Gastroesophageal sphincter (tissue), 4 donors: ENCODE results near the gene CBX1. TPM values are rescaled to one million over a fixed set of nuclear protein-coding genes. Genes with fewer than 3 reads are reported as not detected.

Experiments
- ATAC-seq: fragments of 150-250 bp; one replicate; pipeline ENCODE4 v1.9.1; 2016; ENCODE audit warnings: mild to moderate bottlenecking, moderate library complexity
- H3K27ac ChIP-seq, 4 donors: fragments of 200-600 bp; sonication (generic) in 3 of 4; 1 replicate in 3 of 4; 2 replicates in 1 of 4; pipeline ENCODE4 v1.5.1; 2016 to 2019
- H3K27me3 ChIP-seq: fragments of 200-600 bp; sonication (generic); one replicate; pipeline ENCODE4 v1.5.1; 2019
- H3K36me3 ChIP-seq, 2 donors: fragments of 200-600 bp; sonication (generic); one replicate each; pipeline ENCODE4 v1.5.1; 2019; ENCODE audit warnings: control low read depth in 1 of 2
- H3K4me1 ChIP-seq, 3 donors: fragments of 200-600 bp; sonication (generic); 1 replicate in 2 of 3; 2 replicates in 1 of 3; pipeline ENCODE4 v1.5.1; 2016 to 2019; ENCODE audit warnings: control low read depth in 2 of 3
- H3K4me3 ChIP-seq, 2 donors: fragments of 200-600 bp; sonication (generic); one replicate each; pipeline ENCODE4 v1.5.1; 2019; ENCODE audit warnings: mild to moderate bottlenecking in 1 of 2, moderate library complexity in 1 of 2
- H3K9me3 ChIP-seq, 3 donors: fragments of 200-600 bp; sonication (generic); one replicate each; pipeline ENCODE4 v1.5.1; 2017 to 2019; ENCODE audit warnings: control low read depth in 2 of 3
- EP300 ChIP-seq: sonication (generic); formaldehyde crosslinking; IDR thresholded peaks from one replicate; pipeline ENCODE4 v1.6.1; 2017; ENCODE audit warnings: antibody characterized with exemption, mild to moderate bottlenecking
- POLR2A ChIP-seq, 2 donors: fragments of 450-650 bp; IDR thresholded peaks; one replicate each; pipeline ENCODE4 v1.6.1; 2017; ENCODE audit warnings: antibody characterized with exemption in 2 of 2, mild to moderate bottlenecking in 2 of 2, moderate library complexity in 1 of 2
- POLR2AphosphoS5 ChIP-seq: sonication (generic); formaldehyde crosslinking; IDR thresholded peaks from one replicate; pipeline ENCODE4 v1.6.1; 2017; ENCODE audit warnings: antibody characterized with exemption
- WGBS, 2 donors: methylation state at CpG; one replicate each; pipeline ENCODE4 v1.1.5; 2018; ENCODE audit warnings: low coverage in 1 of 2; 5-methylcytosine and 5-hydroxymethylcytosine counted together
- total RNA-seq, 4 donors: library from RNA; depleted of rRNA; stranded (reverse); fragments of >200 nt; gene quantifications; one replicate each; pipeline ENCODE4 v1.1.0, GENCODE V29; 2016
- TF ChIP-seq, protein P1 (sequence below), 4 experiments: fragments of 200-600 bp in 2 of 4; fragments of 450-650 bp in 2 of 4; sonication (generic) in 1 of 4; IDR thresholded peaks; one replicate each; pipeline ENCODE4 v1.5.1; 2017 to 2019; ENCODE audit warnings: antibody characterized with exemption in 4 of 4, mild to moderate bottlenecking in 2 of 4, moderate library complexity in 2 of 4

The CBX1 gene
- total RNA-seq, 4 donors from 2014 or later: 46.0 to 59.3 (median 55.0) TPM

DNA sequence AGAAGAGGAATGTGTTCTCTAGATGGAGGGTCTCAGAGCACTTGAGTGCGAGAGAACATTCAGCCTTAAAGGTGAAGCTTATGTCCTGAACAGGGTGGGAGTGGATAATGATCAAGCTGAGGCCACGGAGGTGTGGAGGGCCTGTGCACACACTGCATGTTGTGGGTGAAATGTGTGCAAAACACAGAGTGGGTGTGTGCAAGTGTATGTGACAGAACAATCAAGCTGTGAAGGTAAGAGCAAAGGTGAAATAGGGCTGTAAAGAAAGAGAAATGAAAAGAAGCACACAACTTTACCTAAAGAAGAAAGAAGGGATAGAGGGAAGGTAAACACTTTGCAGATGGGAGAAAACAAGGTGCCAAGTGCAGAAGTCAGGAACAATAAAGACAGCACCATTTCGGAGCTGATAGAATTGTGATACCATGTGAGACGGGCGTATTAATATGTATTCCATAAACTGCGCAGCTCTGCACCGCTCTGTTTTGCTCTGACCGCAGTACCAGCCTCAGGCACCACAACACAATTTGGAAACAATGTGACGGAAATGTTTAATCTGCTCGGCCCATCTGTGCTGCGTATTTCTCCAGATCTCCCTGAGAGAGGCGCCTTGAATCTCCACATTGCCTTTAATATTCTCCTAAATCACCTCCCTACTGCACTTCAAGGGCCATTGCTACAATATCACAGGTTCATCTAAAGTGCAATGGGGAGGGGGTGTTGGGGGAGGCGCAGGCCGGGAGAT lies 46.9 kb upstream of the CBX1 start:
- H3K36me3 ChIP-seq: no peaks in the 10 kb centered on the region
- 73 to 79% methylated on average over 10 to 14 of the region's 14 CpGs for WGBS, 2 donors
- H3K27ac ChIP-seq: no peak overlapping the region
- no peaks in the 10 kb centered on the region for H3K4me1 ChIP-seq
- TF ChIP-seq POLR2AphosphoS5 (no peak), POLR2A (IDR thresholded peaks at IDR 0.05) (no peak), EP300 (no peak)
- TF ChIP-seq, protein P1, sequence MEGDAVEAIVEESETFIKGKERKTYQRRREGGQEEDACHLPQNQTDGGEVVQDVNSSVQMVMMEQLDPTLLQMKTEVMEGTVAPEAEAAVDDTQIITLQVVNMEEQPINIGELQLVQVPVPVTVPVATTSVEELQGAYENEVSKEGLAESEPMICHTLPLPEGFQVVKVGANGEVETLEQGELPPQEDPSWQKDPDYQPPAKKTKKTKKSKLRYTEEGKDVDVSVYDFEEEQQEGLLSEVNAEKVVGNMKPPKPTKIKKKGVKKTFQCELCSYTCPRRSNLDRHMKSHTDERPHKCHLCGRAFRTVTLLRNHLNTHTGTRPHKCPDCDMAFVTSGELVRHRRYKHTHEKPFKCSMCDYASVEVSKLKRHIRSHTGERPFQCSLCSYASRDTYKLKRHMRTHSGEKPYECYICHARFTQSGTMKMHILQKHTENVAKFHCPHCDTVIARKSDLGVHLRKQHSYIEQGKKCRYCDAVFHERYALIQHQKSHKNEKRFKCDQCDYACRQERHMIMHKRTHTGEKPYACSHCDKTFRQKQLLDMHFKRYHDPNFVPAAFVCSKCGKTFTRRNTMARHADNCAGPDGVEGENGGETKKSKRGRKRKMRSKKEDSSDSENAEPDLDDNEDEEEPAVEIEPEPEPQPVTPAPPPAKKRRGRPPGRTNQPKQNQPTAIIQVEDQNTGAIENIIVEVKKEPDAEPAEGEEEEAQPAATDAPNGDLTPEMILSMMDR (IDR thresholded peaks at IDR 0.05): no peak
- H3K9me3 ChIP-seq: no peaks in the 10 kb centered on the region
- no peak for ATAC-seq
- peaks cover 97% of the 10 kb centered on the region for H3K27me3 ChIP-seq
- H3K4me3 ChIP-seq: no peak overlapping the region

DNA sequence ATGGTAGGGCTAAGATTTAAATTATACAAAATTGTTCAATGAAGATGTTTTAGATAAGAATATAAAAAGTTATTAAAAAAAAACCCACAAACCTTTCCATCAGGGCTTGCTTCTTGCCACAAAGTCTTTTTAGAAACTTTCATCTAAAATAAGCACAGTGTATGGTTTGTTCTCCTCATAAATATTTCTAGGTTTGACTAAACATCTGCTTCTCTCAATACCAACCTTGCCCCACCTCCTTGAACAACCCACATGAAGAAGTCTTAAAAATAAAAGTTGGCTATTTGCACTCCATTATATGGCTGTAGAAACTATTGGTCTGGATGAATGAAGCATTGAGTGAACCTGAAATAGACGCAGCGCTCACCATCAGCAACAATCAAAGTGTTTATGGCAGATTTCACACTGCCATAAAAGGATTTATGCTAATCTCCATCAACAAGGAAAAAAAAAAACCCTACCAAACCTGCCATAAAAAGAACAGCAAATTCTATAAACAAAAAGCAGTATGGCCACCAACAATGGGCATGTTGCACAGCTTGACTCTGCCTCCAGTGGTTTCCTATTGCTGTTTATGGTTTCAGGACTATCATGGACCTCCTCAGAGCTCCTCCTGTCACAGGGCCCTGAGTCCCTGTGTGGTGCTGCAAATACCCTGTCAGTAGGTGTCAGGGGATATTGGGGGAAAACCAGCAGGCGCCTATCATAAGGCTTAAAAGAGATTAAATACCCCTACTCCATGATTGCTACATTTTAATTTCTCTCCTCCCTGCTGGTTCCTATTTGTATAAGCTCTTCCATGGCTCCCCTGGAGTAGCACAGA lies 43.9 kb upstream of the CBX1 start:
- WGBS, 2 donors: 95 to 96% methylated on average over 2 to 3 of the region's 3 CpGs
- no peaks in the 10 kb centered on the region for H3K9me3 ChIP-seq
- H3K27me3 ChIP-seq: peaks cover 82% of the 10 kb centered on the region
- no peak overlapping the region for H3K27ac ChIP-seq
- H3K4me1 ChIP-seq: no peaks in the 10 kb centered on the region
- TF ChIP-seq, protein P1 (IDR thresholded peaks at IDR 0.05): no peak
- TF ChIP-seq POLR2A (IDR thresholded peaks at IDR 0.05): no peak
- no peak for ATAC-seq
- no peaks in the 10 kb centered on the region for H3K36me3 ChIP-seq
- H3K4me3 ChIP-seq: no peak overlapping the region

DNA sequence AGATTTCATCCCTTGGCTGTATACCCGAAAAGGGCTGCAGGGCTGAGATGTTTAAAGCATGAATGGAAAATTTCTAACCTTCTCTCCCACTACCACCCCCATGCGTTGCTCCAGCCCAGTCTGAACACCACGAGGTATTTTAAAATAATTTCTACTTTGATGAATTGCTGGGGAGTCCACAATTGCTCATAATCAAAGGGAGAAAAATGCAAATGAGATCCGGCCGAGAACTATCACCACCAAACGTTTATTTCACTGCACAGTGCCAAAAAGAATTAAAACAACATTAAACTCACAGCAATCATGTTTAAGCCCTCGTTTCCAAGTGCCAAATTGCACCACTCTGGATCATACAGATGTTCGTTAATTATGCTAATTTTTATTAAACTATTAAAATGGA lies 43.0 kb upstream of the CBX1 start:
- Histone ChIP-seq H3K36me3 (no peaks in the 10 kb centered on the region), H3K4me1 (no peaks in the 10 kb centered on the region), H3K27me3 (peaks cover 72% of the 10 kb centered on the region), H3K9me3 (no peaks in the 10 kb centered on the region), H3K27ac (no peak overlapping the region), H3K4me3 (no peak overlapping the region)
- no peak for TF ChIP-seq EP300
- TF ChIP-seq, protein P1 (IDR thresholded peaks at IDR 0.05): no peak
- TF ChIP-seq POLR2A (IDR thresholded peaks at IDR 0.05): no peak
- TF ChIP-seq POLR2AphosphoS5: no peak
- no peak for ATAC-seq
- WGBS, 2 donors: 24 to 25% methylated on average over 5 to 8 of the region's 8 CpGs

DNA sequence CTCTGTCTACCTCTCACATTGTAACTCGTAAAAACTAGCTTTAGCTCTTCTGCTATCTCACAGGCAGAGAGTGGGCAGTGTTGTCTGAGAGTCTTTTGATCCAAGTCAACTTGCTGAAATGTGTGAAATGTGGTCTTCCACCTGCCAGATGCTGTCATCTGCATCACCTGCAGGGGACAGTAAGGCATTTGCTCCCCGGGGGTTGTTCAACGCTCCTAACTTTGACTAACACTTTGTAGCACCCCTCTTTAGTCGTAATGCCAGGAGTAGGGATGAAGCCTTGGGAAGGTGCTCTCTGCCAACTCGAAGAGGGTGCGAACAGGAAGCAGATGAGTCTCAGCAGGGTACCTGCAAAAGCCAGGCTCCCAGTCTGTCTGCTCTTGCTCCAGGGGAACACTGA lies 42.4 kb upstream of the CBX1 start:
- H3K4me3 ChIP-seq: no peak overlapping the region

More for the DNA sequence above, 42.4 kb upstream of the CBX1 start:
- no peaks in the 10 kb centered on the region for H3K36me3 ChIP-seq
- 21% methylated on average over 1 of the region's 6 CpGs; no CpG with 5 or more reads in 1 of the 2 donors for WGBS, 2 donors
- H3K4me1 ChIP-seq: no peaks in the 10 kb centered on the region
- no peaks in the 10 kb centered on the region for H3K9me3 ChIP-seq
- peaks cover 66% of the 10 kb centered on the region for H3K27me3 ChIP-seq
- no peak for ATAC-seq
- TF ChIP-seq EP300 (no peak), POLR2A (IDR thresholded peaks at IDR 0.05) (no peak), POLR2AphosphoS5 (no peak)
- TF ChIP-seq, protein P1 (IDR thresholded peaks at IDR 0.05): no peak
- no peak overlapping the region for H3K27ac ChIP-seq
